Smooth muscle cell (in vitro differentiated cells): Measurements from ENCODE around the gene TAF4. TPM values are rescaled to one million over a fixed set of nuclear protein-coding genes. Genes with fewer than 3 reads are reported as not detected.
"Not testable (repeated sequence)": the region's sequence is repeated elsewhere in the genome, so short reads cannot be mapped to it uniquely, and the experiment has no call there.

Source experiments
- DNase-seq: peaks from one replicate; lab custom pipeline; 2025; ENCODE audit not compliant: unreplicated experiment; lab: John Stamatoyannopoulos, UW
- H2AFZ ChIP-seq: fragments of 200-600 bp; sonication (generic); 2 replicates; pipeline ENCODE4 v1.6.0; 2016; ENCODE audit warnings: antibody characterized with exemption, low read depth, mild to moderate bottlenecking
- H3F3A ChIP-seq: fragments of 200-600 bp; sonication (generic); 2 replicates; pipeline ENCODE4 v1.6.0; 2017; ENCODE audit warnings: antibody characterized with exemption, low read depth
- H3K27ac ChIP-seq: fragments of 200-600 bp; sonication (generic); 2 replicates; pipeline ENCODE4 v1.5.1; 2016; ENCODE audit warnings: low read depth, mild to moderate bottlenecking
- H3K27me3 ChIP-seq: fragments of 200-600 bp; sonication (generic); 2 replicates; pipeline ENCODE4 v1.6.1; 2016; ENCODE audit warnings: low read depth, mild to moderate bottlenecking
- H3K36me3 ChIP-seq: fragments of 200-600 bp; sonication (generic); 2 replicates; pipeline ENCODE4 v1.5.1; 2016; ENCODE audit warnings: low read depth
- H3K4me1 ChIP-seq: fragments of 200-600 bp; sonication (generic); 2 replicates; pipeline ENCODE4 v1.5.1; 2016; ENCODE audit warnings: low read depth
- H3K4me2 ChIP-seq: fragments of 200-600 bp; sonication (generic); 2 replicates; pipeline ENCODE4 v1.6.0; 2016; ENCODE audit warnings: mild to moderate bottlenecking
- H3K4me3 ChIP-seq: fragments of 200-600 bp; sonication (generic); 2 replicates; pipeline ENCODE4 v1.5.1; 2016; ENCODE audit warnings: mild to moderate bottlenecking
- H3K79me2 ChIP-seq: fragments of 200-600 bp; sonication (generic); 2 replicates; pipeline ENCODE4 v1.6.0; 2016; ENCODE audit warnings: low read depth, mild to moderate bottlenecking
- H3K9ac ChIP-seq: fragments of 200-600 bp; sonication (generic); 2 replicates; pipeline ENCODE4 v1.6.0; 2016; ENCODE audit warnings: low read depth
- H3K9me3 ChIP-seq: fragments of 200-600 bp; sonication (generic); replicated peaks from 2 replicates; pipeline ENCODE4 v1.5.1; 2016; ENCODE audit warnings: low read depth
- H4K20me1 ChIP-seq: fragments of 200-600 bp; sonication (generic); 2 replicates; pipeline ENCODE4 v1.6.0; 2016; ENCODE audit warnings: low read depth
- WGBS: methylation state at CpG from one replicate; pipeline ENCODE4 v1.1.7; 2016; ENCODE audit warnings: low lambda C conversion rate; 5-methylcytosine and 5-hydroxymethylcytosine counted together
- polyA plus RNA-seq: library from polyadenylated mRNA; unstranded; fragments of >200 nt; fragmentation: Nextera tagmentation; extraction: Ambion mirVana; gene quantifications from 2 replicates; pipeline ENCODE4 v1.2.1, GENCODE V29; 2016
- total RNA-seq: library from RNA; depleted of rRNA; stranded (reverse); fragments of >200 nt; gene quantifications from 2 replicates; pipeline ENCODE4 v1.2.3, GENCODE V29; 2014
- TF ChIP-seq, protein P1 (sequence below): fragments of 200-600 bp; sonication (generic); IDR thresholded peaks from 2 replicates; pipeline ENCODE4 v1.5.1; 2017; ENCODE audit warnings: borderline replicate concordance, mild to moderate bottlenecking, antibody characterized with exemption; ENCODE audit not compliant: insufficient read depth, poor library complexity, severe bottlenecking

Gene TAF4
- total and polyA plus RNA-seq, 2 experiments from 2014 or later, result 0.67 to 8.5 TPM

DNA sequence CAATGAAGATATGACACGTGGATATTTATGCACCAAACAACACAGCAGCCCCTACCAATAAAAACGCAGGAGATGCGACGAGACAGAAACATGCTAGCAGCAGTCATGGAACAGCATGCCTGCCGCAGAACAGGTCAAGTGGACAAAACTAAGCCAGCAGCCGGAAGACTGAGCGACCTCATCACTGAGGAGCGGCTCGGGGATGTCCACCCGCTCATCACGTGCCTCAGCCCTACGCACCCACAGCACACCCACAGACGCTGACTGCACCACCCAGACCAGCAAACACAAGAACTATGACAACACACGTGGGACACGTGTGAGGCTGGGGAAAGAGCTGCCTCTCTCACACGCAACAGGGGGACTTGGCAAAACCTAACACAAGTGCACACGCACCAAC, 81.7 kb downstream of the TAF4 start:
- H2AFZ ChIP-seq, result no peak overlapping the region
- TF ChIP-seq, protein P1, sequence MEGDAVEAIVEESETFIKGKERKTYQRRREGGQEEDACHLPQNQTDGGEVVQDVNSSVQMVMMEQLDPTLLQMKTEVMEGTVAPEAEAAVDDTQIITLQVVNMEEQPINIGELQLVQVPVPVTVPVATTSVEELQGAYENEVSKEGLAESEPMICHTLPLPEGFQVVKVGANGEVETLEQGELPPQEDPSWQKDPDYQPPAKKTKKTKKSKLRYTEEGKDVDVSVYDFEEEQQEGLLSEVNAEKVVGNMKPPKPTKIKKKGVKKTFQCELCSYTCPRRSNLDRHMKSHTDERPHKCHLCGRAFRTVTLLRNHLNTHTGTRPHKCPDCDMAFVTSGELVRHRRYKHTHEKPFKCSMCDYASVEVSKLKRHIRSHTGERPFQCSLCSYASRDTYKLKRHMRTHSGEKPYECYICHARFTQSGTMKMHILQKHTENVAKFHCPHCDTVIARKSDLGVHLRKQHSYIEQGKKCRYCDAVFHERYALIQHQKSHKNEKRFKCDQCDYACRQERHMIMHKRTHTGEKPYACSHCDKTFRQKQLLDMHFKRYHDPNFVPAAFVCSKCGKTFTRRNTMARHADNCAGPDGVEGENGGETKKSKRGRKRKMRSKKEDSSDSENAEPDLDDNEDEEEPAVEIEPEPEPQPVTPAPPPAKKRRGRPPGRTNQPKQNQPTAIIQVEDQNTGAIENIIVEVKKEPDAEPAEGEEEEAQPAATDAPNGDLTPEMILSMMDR, result no peak
- H3K4me2 ChIP-seq, result no peak overlapping the region
- H3K79me2 ChIP-seq, result no peaks in the 10 kb centered on the region
- H3K36me3 ChIP-seq, result no peaks in the 10 kb centered on the region
- H3K9ac ChIP-seq, result no peak overlapping the region
- peaks cover 5% of the 10 kb centered on the region for H4K20me1 ChIP-seq
- H3F3A ChIP-seq, result no peaks in the 10 kb centered on the region
- H3K27me3 ChIP-seq, result no peaks in the 10 kb centered on the region
- no peak overlapping the region for H3K4me3 ChIP-seq
- DNase-seq, result no peak
- H3K27ac ChIP-seq, result no peak overlapping the region
- 95% methylated on average over 17 of the region's 17 CpGs for WGBS
- no peaks in the 10 kb centered on the region for H3K9me3 ChIP-seq
- no peaks in the 10 kb centered on the region for H3K4me1 ChIP-seq

DNA sequence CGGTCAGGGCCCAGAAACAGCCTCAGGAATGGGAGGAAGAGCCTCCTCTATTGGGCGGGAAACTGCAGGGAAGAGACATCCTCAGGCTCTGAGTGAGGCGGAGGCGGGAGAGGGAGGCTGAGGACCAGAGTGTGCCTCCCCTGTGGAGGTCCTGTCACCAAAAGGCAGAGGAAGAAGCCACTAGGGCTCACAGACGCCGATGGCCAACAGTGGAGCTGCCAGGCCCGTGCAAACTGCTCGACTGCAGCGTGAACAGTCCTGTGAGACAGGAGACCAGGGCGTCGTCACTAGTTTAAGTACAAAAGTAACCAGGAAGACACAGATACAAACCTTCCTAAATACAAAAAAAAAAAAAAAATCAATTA, 82.7 kb downstream of the TAF4 start:
- Histone ChIP-seq H3K4me3 (no peak overlapping the region), H3K36me3 (no peaks in the 10 kb centered on the region), H3K27me3 (no peaks in the 10 kb centered on the region), H2AFZ (no peak overlapping the region), H3K9me3 (no peaks in the 10 kb centered on the region), H3K79me2 (no peaks in the 10 kb centered on the region), H3K4me1 (no peaks in the 10 kb centered on the region), H3F3A (no peaks in the 10 kb centered on the region), H3K4me2 (no peak overlapping the region), H3K27ac (no peak overlapping the region), H4K20me1 (peaks cover 10% of the 10 kb centered on the region), H3K9ac (no peak overlapping the region)
- no peak for DNase-seq
- 92% methylated on average over 11 of the region's 11 CpGs for WGBS
- TF ChIP-seq, protein P1, result no peak

DNA sequence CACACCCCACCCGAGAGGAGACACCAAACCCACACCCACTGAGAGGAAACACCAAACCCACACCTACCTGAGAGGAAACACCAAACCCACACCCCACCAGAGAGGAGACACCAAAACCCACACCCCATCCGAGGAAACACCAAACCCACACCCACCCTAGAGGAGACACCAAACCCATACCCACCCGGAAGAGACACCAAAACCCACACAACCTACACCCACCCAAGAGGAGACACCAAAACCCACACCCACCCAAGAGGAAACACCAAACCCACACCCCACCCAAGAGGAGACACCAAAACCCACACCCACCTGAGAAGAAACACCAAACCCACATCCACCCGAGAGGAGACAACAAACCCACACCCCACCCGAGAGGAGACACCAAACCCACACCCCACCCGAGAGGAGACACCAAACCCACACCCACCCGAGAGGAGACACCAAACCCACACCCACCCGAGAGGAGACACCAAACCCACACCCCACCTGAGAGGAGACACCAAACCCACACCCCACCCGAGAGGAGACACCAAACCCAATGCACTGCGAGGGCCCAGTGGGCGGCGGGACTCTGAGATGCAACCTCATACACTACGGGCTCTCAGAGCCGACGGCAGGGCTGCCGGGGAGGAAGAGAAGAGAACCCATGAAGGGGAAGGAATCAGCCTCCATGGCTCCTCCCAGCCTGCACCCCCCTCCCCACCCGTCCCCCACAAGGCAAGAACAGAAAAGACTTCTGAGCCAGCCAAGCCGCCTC, 83.3 kb downstream of the TAF4 start:
- no peaks in the 10 kb centered on the region for H3K36me3 ChIP-seq
- H3K79me2 ChIP-seq, result no peaks in the 10 kb centered on the region
- no peaks in the 10 kb centered on the region for H3F3A ChIP-seq
- peaks cover 10% of the 10 kb centered on the region for H4K20me1 ChIP-seq
- DNase-seq, result no peak
- no peak overlapping the region for H2AFZ ChIP-seq
- no peak overlapping the region for H3K27ac ChIP-seq
- H3K9me3 ChIP-seq, result no peaks in the 10 kb centered on the region
- TF ChIP-seq, protein P1, result no peak
- 84% methylated on average over 15 of the region's 18 CpGs for WGBS
- H3K9ac ChIP-seq, result no peak overlapping the region
- no peaks in the 10 kb centered on the region for H3K4me1 ChIP-seq
- no peaks in the 10 kb centered on the region for H3K27me3 ChIP-seq
- no peak overlapping the region for H3K4me3 ChIP-seq
- H3K4me2 ChIP-seq, result no peak overlapping the region

DNA sequence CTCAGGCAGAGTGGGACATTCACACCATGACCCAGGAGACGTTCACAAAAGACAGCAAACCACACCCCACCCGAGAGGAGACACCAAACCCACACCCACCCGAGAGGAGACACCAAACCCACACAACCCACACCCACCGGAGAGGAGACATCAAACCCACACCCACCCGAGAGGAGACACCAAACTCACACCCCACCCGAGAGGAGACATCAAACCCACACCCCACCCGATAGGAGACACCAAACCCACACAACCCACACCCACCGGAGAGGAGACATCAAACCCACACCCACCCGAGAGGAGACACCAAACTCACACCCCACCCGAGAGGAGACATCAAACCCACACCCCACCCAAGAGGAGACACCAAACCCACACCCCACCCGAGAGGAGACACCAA, 84.0 kb downstream of the TAF4 start:
- not testable (repeated sequence) for H3K9me3 ChIP-seq, H3K79me2 ChIP-seq, H2AFZ ChIP-seq, DNase-seq, H3K4me3 ChIP-seq, H3K9ac ChIP-seq, H3F3A ChIP-seq, H3K36me3 ChIP-seq, H3K4me2 ChIP-seq, H3K27me3 ChIP-seq, H3K27ac ChIP-seq, H3K4me1 ChIP-seq, H4K20me1 ChIP-seq
- WGBS, result 88% methylated on average over 11 of the region's 11 CpGs
